Activated T-helper 1 cell treated with anti-CD3 and anti-CD28 coated beads, Interleukin-12 subunit alpha, Interleukin-12 subunit beta, Interleukin-2, Interleukin-4 antibody, amounts not matched to agents 30 ng/mL and 10 ng/mL and 1 ng/mL, durations not matched to agents 14 hours and 24 hours and 36 hours (primary cell): Measurements from ENCODE around the gene AMZ1. TPM values are rescaled to one million over a fixed set of nuclear protein-coding genes. Genes with fewer than 3 reads are reported as not detected.
"Not testable (repeated sequence)": the region's sequence is repeated elsewhere in the genome, so short reads cannot be mapped to it uniquely, and the experiment has no call there.

Experiments
- DNase-seq: peaks from one replicate; pipeline ENCODE4 v3.0.0; 2021; ENCODE audit warnings: low spot score
- H3K27ac Mint-ChIP-seq: one replicate; pipeline ENCODE4 v1.8.0; 2021; ENCODE audit warnings: mild to moderate bottlenecking, mixed read lengths
- H3K27me3 Mint-ChIP-seq: one replicate; pipeline ENCODE4 v1.8.0; 2022; ENCODE audit warnings: mild to moderate bottlenecking, moderate library complexity, mixed read lengths; ENCODE audit not compliant: insufficient read depth
- H3K36me3 Mint-ChIP-seq: one replicate; pipeline ENCODE4 v1.8.0; 2021; ENCODE audit warnings: low read depth, mixed read lengths
- H3K4me1 Mint-ChIP-seq: one replicate; pipeline ENCODE4 v1.8.0; 2021; ENCODE audit warnings: low read depth, mixed read lengths
- H3K4me3 Mint-ChIP-seq: one replicate; pipeline ENCODE4 v1.8.0; 2021; ENCODE audit warnings: mild to moderate bottlenecking, moderate library complexity, mixed read lengths
- H3K9me3 Mint-ChIP-seq: one replicate; pipeline ENCODE4 v1.8.0; 2021; ENCODE audit warnings: mixed read lengths
- intact Hi-C: fragments of 100-400 bp; cut with micrococcal nuclease; formaldehyde crosslinking; loops from one replicate; pipeline ENCODE4 v1.15.1; 2024
- total RNA-seq: library from RNA; stranded (reverse); gene quantifications from 2 replicates; pipeline ENCODE4 v1.2.3, GENCODE V29; 2022

Gene AMZ1
- total RNA-seq, 1 donor from 2014 or later = 0.05 TPM

DNA sequence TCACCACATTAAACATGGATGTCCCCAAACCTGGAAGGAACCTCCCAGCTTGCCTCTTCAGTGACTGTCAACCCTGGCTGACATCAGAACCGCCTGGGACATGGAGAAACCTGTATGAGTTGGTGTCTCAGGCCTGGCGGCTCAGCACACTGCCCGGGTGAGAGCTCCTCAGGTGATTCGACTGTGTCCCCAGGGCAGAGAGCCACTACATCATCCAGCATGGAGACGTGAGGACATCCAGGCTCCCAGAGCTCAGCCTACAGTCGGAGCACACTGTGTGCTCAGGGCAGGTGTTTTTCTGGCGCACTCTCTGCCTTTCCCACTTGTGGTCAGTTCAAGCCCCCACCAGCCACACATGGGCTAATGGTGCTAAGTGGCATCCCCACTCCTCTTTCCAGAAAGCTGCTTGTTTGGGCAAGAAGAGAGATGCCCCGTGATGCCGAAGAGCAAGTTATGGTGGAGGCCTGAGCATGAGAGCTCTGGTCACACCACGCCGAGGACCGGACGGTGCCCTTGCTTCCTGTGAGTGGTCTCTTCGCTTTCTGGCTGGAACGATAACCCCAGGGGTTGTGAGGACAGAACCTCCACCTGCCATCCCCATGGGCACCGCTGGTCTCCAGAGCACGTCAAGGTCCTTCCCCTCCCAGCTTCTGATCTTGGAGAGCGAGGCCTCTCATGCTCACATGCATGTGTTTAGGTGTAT is 38.5 kb downstream of the AMZ1 start:
- Mint-ChIP-seq H3K36me3 (peaks cover 10% of the 10 kb centered on the region), H3K9me3 (no peaks in the 10 kb centered on the region), H3K27me3 (no peaks in the 10 kb centered on the region), H3K4me3 (no peak overlapping the region), H3K27ac (no peak overlapping the region), H3K4me1 (peaks cover 5% of the 10 kb centered on the region)
- DNase-seq = no peak
- intact Hi-C loops = no loop called here

GRCh38 chr7:2727206-2727605 is 39.2 kb downstream of the AMZ1 start:
- H3K4me3 Mint-ChIP-seq, DNase-seq, H3K27ac Mint-ChIP-seq, intact Hi-C loops, H3K27me3 Mint-ChIP-seq, H3K9me3 Mint-ChIP-seq: not testable (repeated sequence)
- Mint-ChIP-seq H3K36me3 (peaks cover 15% of the 10 kb centered on the region), H3K4me1 (peaks cover 12% of the 10 kb centered on the region)

GRCh38 chr7:2728316-2729030 is 40.5 kb downstream of the AMZ1 start:
- H3K36me3 Mint-ChIP-seq = peaks cover 25% of the 10 kb centered on the region
- H3K4me3 Mint-ChIP-seq = no peak overlapping the region
- H3K27me3 Mint-ChIP-seq = no peaks in the 10 kb centered on the region
- DNase-seq = no peak
- intact Hi-C loops = no loop called here
- peaks cover 25% of the 10 kb centered on the region for H3K4me1 Mint-ChIP-seq
- H3K9me3 Mint-ChIP-seq = no peaks in the 10 kb centered on the region
- H3K27ac Mint-ChIP-seq = no peak overlapping the region

- DNase-seq = no peak
- Mint-ChIP-seq H3K9me3 (no peaks in the 10 kb centered on the region), H3K36me3 (peaks cover 25% of the 10 kb centered on the region), H3K4me3 (no peak overlapping the region), H3K27me3 (no peaks in the 10 kb centered on the region), H3K4me1 (peaks cover 26% of the 10 kb centered on the region), H3K27ac (no peak overlapping the region)
- intact Hi-C loops = no loop called here
Measured at GRCh38 chr7:2729031-2729892, 41.3 kb downstream of the AMZ1 start.

- intact Hi-C loops = no loop called here
- Mint-ChIP-seq H3K27ac (no peak overlapping the region), H3K36me3 (peaks cover 25% of the 10 kb centered on the region), H3K27me3 (no peaks in the 10 kb centered on the region), H3K4me1 (peaks cover 29% of the 10 kb centered on the region), H3K4me3 (no peak overlapping the region), H3K9me3 (no peaks in the 10 kb centered on the region)
- no peak for DNase-seq
Measured at GRCh38 chr7:2729893-2730716, 42.1 kb downstream of the AMZ1 start.

DNA sequence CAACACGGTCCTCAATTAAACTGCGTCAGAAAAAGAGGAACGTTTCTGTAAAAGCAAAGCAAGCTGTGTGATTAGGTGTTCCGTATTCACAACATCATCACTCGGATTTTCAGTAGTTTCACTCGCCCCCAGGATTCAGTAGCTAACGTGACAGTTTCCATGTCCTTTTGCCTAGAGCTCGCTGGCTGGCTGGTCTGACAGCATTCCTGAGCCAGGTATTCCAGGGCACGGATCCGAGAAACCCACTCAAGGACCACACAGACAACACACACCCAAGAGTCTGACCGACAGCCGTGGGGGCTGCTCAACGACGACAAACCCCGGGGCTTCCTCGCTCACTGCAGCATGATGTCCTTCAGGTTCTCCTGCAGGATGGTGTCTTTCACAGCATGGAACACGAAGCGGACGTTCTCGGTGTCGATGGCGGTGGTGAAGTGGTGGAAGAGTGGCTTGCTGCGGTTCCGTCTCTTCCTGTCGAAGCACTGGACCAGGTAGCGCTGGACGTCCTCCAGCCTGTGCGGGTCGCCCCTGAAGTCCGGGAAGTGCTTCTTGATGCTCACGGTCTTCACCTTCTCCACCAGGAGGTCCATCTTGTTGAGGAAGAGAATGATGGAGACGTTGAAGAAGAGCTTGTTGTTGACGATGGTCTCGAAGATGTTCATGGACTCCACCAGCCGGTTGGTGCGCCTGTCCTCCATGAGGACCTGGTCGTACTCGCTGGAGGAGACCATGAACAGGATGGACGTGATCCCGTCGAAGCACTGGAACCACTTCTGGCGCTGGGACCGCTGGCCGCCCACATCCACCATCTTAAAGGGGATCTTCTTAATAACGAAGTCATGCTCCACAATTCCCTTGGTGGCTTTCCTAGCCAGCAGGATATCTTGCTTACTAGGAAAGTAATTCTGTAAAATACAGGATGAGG is 43.1 kb downstream of the AMZ1 start:
- Mint-ChIP-seq H3K36me3 (peaks cover 25% of the 10 kb centered on the region), H3K27ac (peak overlapping the region; percentile 56), H3K9me3 (no peaks in the 10 kb centered on the region), H3K27me3 (no peaks in the 10 kb centered on the region), H3K4me3 (no peak overlapping the region), H3K4me1 (peaks cover 31% of the 10 kb centered on the region)
- intact Hi-C loops = no loop called here
- DNase-seq = no peak

DNA sequence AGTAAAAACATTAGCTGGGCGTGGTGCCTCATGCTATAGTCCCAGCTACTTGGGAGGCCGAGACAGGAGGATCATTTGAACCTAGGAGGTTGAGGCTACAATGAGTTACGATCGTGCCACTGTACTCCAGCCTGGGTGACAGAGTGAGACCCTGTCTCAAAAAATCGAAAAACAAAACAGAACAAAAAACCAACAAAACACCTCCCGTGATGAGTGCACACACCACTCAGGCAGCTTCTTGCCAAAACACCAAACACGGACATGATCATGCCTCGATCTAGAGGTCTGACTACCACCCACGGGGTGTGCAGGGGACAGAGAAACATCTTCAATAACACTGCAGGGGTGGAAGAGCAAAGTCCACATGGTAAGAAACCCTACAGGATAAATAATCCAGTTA is 44.4 kb downstream of the AMZ1 start:
- Mint-ChIP-seq H3K4me1 (peaks cover 31% of the 10 kb centered on the region), H3K27ac (no peak overlapping the region), H3K27me3 (no peaks in the 10 kb centered on the region), H3K4me3 (no peak overlapping the region), H3K9me3 (no peaks in the 10 kb centered on the region), H3K36me3 (peaks cover 28% of the 10 kb centered on the region)
- no peak for DNase-seq
- intact Hi-C loops = no loop called here

DNA sequence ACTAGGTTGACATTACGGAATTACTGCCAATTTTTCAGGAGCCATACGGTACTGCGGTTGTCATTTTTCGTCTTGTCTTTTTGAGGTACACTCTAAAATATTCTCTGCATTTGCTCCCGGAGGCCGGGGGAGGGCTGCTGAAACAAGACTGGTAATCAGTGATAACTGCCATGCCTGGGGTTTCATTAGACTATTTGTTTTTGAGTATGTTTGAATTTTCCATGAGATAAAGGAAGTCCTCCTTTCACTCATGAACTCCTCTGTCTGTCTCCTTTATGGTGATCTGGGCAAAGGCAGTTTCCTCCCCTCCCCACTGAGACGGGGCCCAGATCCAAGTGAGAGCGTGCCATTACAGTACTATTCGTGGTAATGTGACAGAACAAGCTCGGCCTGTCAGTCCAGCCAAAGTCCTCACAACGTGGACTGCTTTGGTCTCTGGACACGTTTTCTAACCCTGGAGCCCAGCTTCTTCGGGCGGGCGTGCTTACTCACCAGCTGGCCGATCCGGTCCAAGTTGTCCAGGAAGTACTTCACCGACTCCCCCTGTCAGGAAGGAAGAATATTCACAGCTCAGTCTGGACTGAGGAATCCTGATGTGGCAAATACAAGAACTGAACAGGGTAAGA is 45.1 kb downstream of the AMZ1 start:
- H3K36me3 Mint-ChIP-seq = peaks cover 27% of the 10 kb centered on the region
- H3K27ac Mint-ChIP-seq = no peak overlapping the region
- H3K27me3 Mint-ChIP-seq = no peaks in the 10 kb centered on the region
- no peaks in the 10 kb centered on the region for H3K9me3 Mint-ChIP-seq
- DNase-seq = no peak
- H3K4me1 Mint-ChIP-seq = peaks cover 31% of the 10 kb centered on the region
- intact Hi-C loops = no loop called here
- peak overlapping the region; percentile 6 for H3K4me3 Mint-ChIP-seq

DNA sequence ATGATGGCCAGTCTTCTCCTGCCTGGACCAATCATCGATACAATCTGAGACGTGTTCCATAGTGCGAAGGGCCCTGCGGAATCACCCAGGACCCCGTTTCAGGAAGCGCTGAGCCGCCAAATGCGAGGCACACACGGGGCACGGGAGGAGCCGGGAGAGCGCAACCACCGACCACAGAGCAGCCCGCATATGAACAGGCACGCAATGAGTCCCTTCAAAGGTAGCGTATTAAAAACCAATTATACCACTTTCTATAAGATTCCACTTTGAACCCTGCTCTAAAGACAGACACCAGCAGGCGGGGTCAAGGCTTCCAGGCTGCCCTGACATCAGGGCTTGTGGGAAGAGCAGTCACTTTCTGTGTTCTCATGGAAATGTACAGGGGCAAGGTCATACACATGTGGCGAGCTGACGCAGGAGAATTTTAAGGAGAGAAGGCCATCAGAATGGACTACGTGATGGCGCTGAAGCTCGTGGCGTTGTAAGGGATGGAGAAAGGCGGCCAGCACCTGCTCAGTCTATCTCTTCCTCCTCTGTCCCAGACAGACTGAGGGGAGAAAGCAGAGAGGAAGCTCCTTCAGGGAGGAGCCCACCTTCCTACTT is 46.2 kb downstream of the AMZ1 start:
- DNase-seq = no peak
- H3K4me3 Mint-ChIP-seq = no peak overlapping the region
- H3K36me3 Mint-ChIP-seq = peaks cover 24% of the 10 kb centered on the region
- H3K4me1 Mint-ChIP-seq = peaks cover 31% of the 10 kb centered on the region
- H3K9me3 Mint-ChIP-seq = no peaks in the 10 kb centered on the region
- peak overlapping the region; percentile 27 for H3K27ac Mint-ChIP-seq
- intact Hi-C loops = no loop called here
- H3K27me3 Mint-ChIP-seq = peaks cover 1% of the 10 kb centered on the region

GRCh38 chr7:2734751-2735571 is 47.0 kb downstream of the AMZ1 start:
- peaks cover 1% of the 10 kb centered on the region for H3K27me3 Mint-ChIP-seq
- H3K4me3 Mint-ChIP-seq = no peak overlapping the region
- intact Hi-C loops = no loop called here
- no peak for DNase-seq
- H3K4me1 Mint-ChIP-seq = peaks cover 31% of the 10 kb centered on the region
- no peaks in the 10 kb centered on the region for H3K9me3 Mint-ChIP-seq
- peaks cover 24% of the 10 kb centered on the region for H3K36me3 Mint-ChIP-seq
- H3K27ac Mint-ChIP-seq = no peak overlapping the region
